ENCODE data around the gene TCEA2.
A peak's percentile ranks its signal among the peaks of the same experiment; 100 is the strongest.
"Not testable (repeated sequence)": the region's sequence is repeated elsewhere in the genome, so short reads cannot be mapped to it uniquely, and the experiment has no call there.

Gene TCEA2

GRCh38 chr20:64109831-64110391 is 46.9 kb downstream of the TCEA2 start:
- Mint-ChIP-seq H3K4me3 (peak overlapping the region in 1 of 2 donors; percentile 4), H3K27ac (no peak overlapping the region), H3K36me3 (no peaks in the 10 kb centered on the region), H3K9me3 (no peaks in the 10 kb centered on the region), H3K4me1 (peaks cover 44 to 62% of the 10 kb centered on the region in 2 donors), H3K27me3 (no peaks in the 10 kb centered on the region)
- DNase-seq = peak; percentile 0
- no peak for ATAC-seq (replicated peaks)

- Mint-ChIP-seq H3K9me3 (no peaks in the 10 kb centered on the region), H3K4me3 (peak overlapping the region in 1 of 2 donors; percentile 4), H3K27me3 (no peaks in the 10 kb centered on the region), H3K4me1 (peaks cover 44 to 62% of the 10 kb centered on the region in 2 donors), H3K27ac (no peak overlapping the region), H3K36me3 (no peaks in the 10 kb centered on the region)
- DNase-seq = peak; percentile 0
- no peak for ATAC-seq (replicated peaks)
Observed at GRCh38 chr20:64110411-64111068, 47.5 kb downstream of the TCEA2 start.

- H3K4me1 Mint-ChIP-seq = peaks cover 41 to 56% of the 10 kb centered on the region in 2 donors
- peak overlapping the region in 1 of 2 donors; percentile 34 for H3K4me3 Mint-ChIP-seq
- no peaks in the 10 kb centered on the region for H3K36me3 Mint-ChIP-seq
- ATAC-seq (replicated peaks) = peak; percentile 51 to 55
- H3K27me3 Mint-ChIP-seq = no peaks in the 10 kb centered on the region
- H3K27ac Mint-ChIP-seq = peak overlapping the region; percentile 62
- DNase-seq = no peak
- no peaks in the 10 kb centered on the region for H3K9me3 Mint-ChIP-seq
Observed at GRCh38 chr20:64111841-64112641, 49.0 kb downstream of the TCEA2 start.

- no peak for ATAC-seq (replicated peaks)
- H3K27ac Mint-ChIP-seq = peak overlapping the region; percentile 62
- H3K36me3 Mint-ChIP-seq = no peaks in the 10 kb centered on the region
- no peaks in the 10 kb centered on the region for H3K9me3 Mint-ChIP-seq
- no peak for DNase-seq
- H3K4me1 Mint-ChIP-seq = peaks cover 35 to 48% of the 10 kb centered on the region in 2 donors
- H3K27me3 Mint-ChIP-seq = no peaks in the 10 kb centered on the region
- H3K4me3 Mint-ChIP-seq = no peak overlapping the region
Observed at GRCh38 chr20:64112691-64113443, 49.9 kb downstream of the TCEA2 start.

GRCh38 chr20:64113444-64113775 is 50.4 kb downstream of the TCEA2 start:
- H3K9me3 Mint-ChIP-seq = no peaks in the 10 kb centered on the region
- ATAC-seq (replicated peaks) (no peak), DNase-seq (no peak)
- H3K27me3 Mint-ChIP-seq = no peaks in the 10 kb centered on the region
- H3K27ac Mint-ChIP-seq = no peak overlapping the region
- no peak overlapping the region for H3K4me3 Mint-ChIP-seq
- H3K36me3 Mint-ChIP-seq = no peaks in the 10 kb centered on the region
- H3K4me1 Mint-ChIP-seq = peaks cover 29 to 42% of the 10 kb centered on the region in 2 donors

GRCh38 chr20:64113796-64114355 is 50.9 kb downstream of the TCEA2 start:
- Mint-ChIP-seq H3K27ac (no peak overlapping the region), H3K9me3 (no peaks in the 10 kb centered on the region), H3K4me3 (no peak overlapping the region), H3K36me3 (no peaks in the 10 kb centered on the region), H3K4me1 (peaks cover 25 to 38% of the 10 kb centered on the region in 2 donors), H3K27me3 (no peaks in the 10 kb centered on the region)
- ATAC-seq (replicated peaks) = no peak
- DNase-seq = no peak

- Mint-ChIP-seq H3K27me3 (no peaks in the 10 kb centered on the region), H3K4me1 (peaks cover 23 to 32% of the 10 kb centered on the region in 2 donors), H3K4me3 (no peak overlapping the region), H3K27ac (no peak overlapping the region), H3K36me3 (no peaks in the 10 kb centered on the region), H3K9me3 (no peaks in the 10 kb centered on the region)
- DNase-seq (no peak), ATAC-seq (replicated peaks) (no peak)
Observed at GRCh38 chr20:64114356-64114971, 51.5 kb downstream of the TCEA2 start.

- H3K4me3 Mint-ChIP-seq = no peak overlapping the region
- no peaks in the 10 kb centered on the region for H3K36me3 Mint-ChIP-seq
- no peak overlapping the region for H3K27ac Mint-ChIP-seq
- no peak for DNase-seq
- no peaks in the 10 kb centered on the region for H3K9me3 Mint-ChIP-seq
- no peaks in the 10 kb centered on the region for H3K27me3 Mint-ChIP-seq
- peaks cover 21 to 29% of the 10 kb centered on the region in 2 donors for H3K4me1 Mint-ChIP-seq
- no peak for ATAC-seq (replicated peaks)
Observed at GRCh38 chr20:64115171-64115911, 52.3 kb downstream of the TCEA2 start.

GRCh38 chr20:64116016-64116415 is 53.0 kb downstream of the TCEA2 start:
- H3K36me3 Mint-ChIP-seq = no peaks in the 10 kb centered on the region
- ATAC-seq (replicated peaks) (no peak), DNase-seq (no peak)
- H3K4me3 Mint-ChIP-seq = no peak overlapping the region
- no peaks in the 10 kb centered on the region for H3K27me3 Mint-ChIP-seq
- peaks cover 21 to 30% of the 10 kb centered on the region in 2 donors for H3K4me1 Mint-ChIP-seq
- no peaks in the 10 kb centered on the region for H3K9me3 Mint-ChIP-seq
- H3K27ac Mint-ChIP-seq = no peak overlapping the region

GRCh38 chr20:64116541-64117431 is 53.8 kb downstream of the TCEA2 start:
- peaks cover 4 to 5% of the 10 kb centered on the region in 2 donors for H3K27me3 Mint-ChIP-seq
- H3K27ac Mint-ChIP-seq = no peak overlapping the region
- no peaks in the 10 kb centered on the region for H3K9me3 Mint-ChIP-seq
- H3K4me3 Mint-ChIP-seq = no peak overlapping the region
- no peaks in the 10 kb centered on the region for H3K36me3 Mint-ChIP-seq
- H3K4me1 Mint-ChIP-seq = peaks cover 20 to 28% of the 10 kb centered on the region in 2 donors
- DNase-seq (no peak), ATAC-seq (replicated peaks) (no peak)

- not testable (repeated sequence) for H3K4me3 Mint-ChIP-seq; DNase-seq; H3K9me3 Mint-ChIP-seq; H3K27ac Mint-ChIP-seq; ATAC-seq (replicated peaks); H3K36me3 Mint-ChIP-seq
- Mint-ChIP-seq H3K4me1 (peaks cover 13 to 22% of the 10 kb centered on the region in 2 donors), H3K27me3 (peaks cover 4 to 11% of the 10 kb centered on the region in 2 donors)
Observed at GRCh38 chr20:64117432-64117777, 54.4 kb downstream of the TCEA2 start.

- H3K4me1 Mint-ChIP-seq = peaks cover 8 to 10% of the 10 kb centered on the region in 2 donors
- H3K27ac Mint-ChIP-seq = peak overlapping the region; percentile 56
- no peak for ATAC-seq (replicated peaks)
- no peaks in the 10 kb centered on the region for H3K9me3 Mint-ChIP-seq
- H3K27me3 Mint-ChIP-seq = peaks cover 9 to 18% of the 10 kb centered on the region in 2 donors
- DNase-seq = no peak
- H3K36me3 Mint-ChIP-seq = no peaks in the 10 kb centered on the region
- no peak overlapping the region for H3K4me3 Mint-ChIP-seq
Observed at GRCh38 chr20:64119301-64119680, 56.3 kb downstream of the TCEA2 start.

Measured in stimulated activated naive B cell treated with anti-CD40 and anti-IgM and Interleukin-4, amounts not matched to agents 10 μg/mL and 1 μg/mL and 100 μg/mL, for 72 hours (primary cell).